ENCODE measurements around the gene DNAJC13. TPM values are rescaled to one million over a fixed set of nuclear protein-coding genes. Genes with fewer than 3 reads are reported as not detected.

The DNAJC13 gene
- total RNA-seq, 1 donor from 2014 or later: 48.5 TPM

GRCh38 chr3:132544130-132544529 lies 126.8 kb downstream of the DNAJC13 start:
- no peaks in the 10 kb centered on the region for H3K36me3 Mint-ChIP-seq (ENCODE audit: unreplicated experiment)
- H3K27ac Mint-ChIP-seq (ENCODE audit: unreplicated experiment): no peak overlapping the region
- H3K4me3 Mint-ChIP-seq (ENCODE audit: unreplicated experiment): no peak overlapping the region
- H3K9me3 Mint-ChIP-seq (ENCODE audit: unreplicated experiment): peaks cover 1% of the 10 kb centered on the region
- TF ChIP-seq, protein P1, sequence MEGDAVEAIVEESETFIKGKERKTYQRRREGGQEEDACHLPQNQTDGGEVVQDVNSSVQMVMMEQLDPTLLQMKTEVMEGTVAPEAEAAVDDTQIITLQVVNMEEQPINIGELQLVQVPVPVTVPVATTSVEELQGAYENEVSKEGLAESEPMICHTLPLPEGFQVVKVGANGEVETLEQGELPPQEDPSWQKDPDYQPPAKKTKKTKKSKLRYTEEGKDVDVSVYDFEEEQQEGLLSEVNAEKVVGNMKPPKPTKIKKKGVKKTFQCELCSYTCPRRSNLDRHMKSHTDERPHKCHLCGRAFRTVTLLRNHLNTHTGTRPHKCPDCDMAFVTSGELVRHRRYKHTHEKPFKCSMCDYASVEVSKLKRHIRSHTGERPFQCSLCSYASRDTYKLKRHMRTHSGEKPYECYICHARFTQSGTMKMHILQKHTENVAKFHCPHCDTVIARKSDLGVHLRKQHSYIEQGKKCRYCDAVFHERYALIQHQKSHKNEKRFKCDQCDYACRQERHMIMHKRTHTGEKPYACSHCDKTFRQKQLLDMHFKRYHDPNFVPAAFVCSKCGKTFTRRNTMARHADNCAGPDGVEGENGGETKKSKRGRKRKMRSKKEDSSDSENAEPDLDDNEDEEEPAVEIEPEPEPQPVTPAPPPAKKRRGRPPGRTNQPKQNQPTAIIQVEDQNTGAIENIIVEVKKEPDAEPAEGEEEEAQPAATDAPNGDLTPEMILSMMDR (IDR thresholded peaks at IDR 0.05; ENCODE audit: partially characterized antibody, unreplicated experiment): no peak
- no peaks in the 10 kb centered on the region for H3K27me3 Mint-ChIP-seq (ENCODE audit: unreplicated experiment)
- DNase-seq: no peak
- no peaks in the 10 kb centered on the region for H3K4me1 Mint-ChIP-seq (ENCODE audit: low read depth, unreplicated experiment)

- Mint-ChIP-seq H3K27me3 (ENCODE audit: unreplicated experiment) (no peaks in the 10 kb centered on the region), H3K36me3 (ENCODE audit: unreplicated experiment) (no peaks in the 10 kb centered on the region)
- DNase-seq: no peak
These were observed 128.2 kb downstream of the DNAJC13 start for GRCh38 chr3:132545471-132545870.

GRCh38 chr3:132549169-132549568 lies 131.9 kb downstream of the DNAJC13 start:
- TF ChIP-seq, protein P1 (IDR thresholded peaks at IDR 0.05; ENCODE audit: partially characterized antibody, unreplicated experiment): no peak
- Mint-ChIP-seq H3K27me3 (ENCODE audit: unreplicated experiment) (no peaks in the 10 kb centered on the region), H3K4me1 (ENCODE audit: low read depth, unreplicated experiment) (no peaks in the 10 kb centered on the region), H3K27ac (ENCODE audit: unreplicated experiment) (no peak overlapping the region), H3K4me3 (ENCODE audit: unreplicated experiment) (no peak overlapping the region), H3K9me3 (ENCODE audit: unreplicated experiment) (peaks cover 1% of the 10 kb centered on the region), H3K36me3 (ENCODE audit: unreplicated experiment) (no peaks in the 10 kb centered on the region)
- no peak for DNase-seq

More at GRCh38 chr3:132545471-132545870, 128.2 kb downstream of the DNAJC13 start:
- Mint-ChIP-seq H3K4me3 (ENCODE audit: unreplicated experiment) (no peak overlapping the region), H3K27ac (ENCODE audit: unreplicated experiment) (no peak overlapping the region), H3K4me1 (ENCODE audit: low read depth, unreplicated experiment) (no peaks in the 10 kb centered on the region), H3K9me3 (ENCODE audit: unreplicated experiment) (peaks cover 1% of the 10 kb centered on the region)
- TF ChIP-seq, protein P1 (IDR thresholded peaks at IDR 0.05; ENCODE audit: partially characterized antibody, unreplicated experiment): no peak

DNA sequence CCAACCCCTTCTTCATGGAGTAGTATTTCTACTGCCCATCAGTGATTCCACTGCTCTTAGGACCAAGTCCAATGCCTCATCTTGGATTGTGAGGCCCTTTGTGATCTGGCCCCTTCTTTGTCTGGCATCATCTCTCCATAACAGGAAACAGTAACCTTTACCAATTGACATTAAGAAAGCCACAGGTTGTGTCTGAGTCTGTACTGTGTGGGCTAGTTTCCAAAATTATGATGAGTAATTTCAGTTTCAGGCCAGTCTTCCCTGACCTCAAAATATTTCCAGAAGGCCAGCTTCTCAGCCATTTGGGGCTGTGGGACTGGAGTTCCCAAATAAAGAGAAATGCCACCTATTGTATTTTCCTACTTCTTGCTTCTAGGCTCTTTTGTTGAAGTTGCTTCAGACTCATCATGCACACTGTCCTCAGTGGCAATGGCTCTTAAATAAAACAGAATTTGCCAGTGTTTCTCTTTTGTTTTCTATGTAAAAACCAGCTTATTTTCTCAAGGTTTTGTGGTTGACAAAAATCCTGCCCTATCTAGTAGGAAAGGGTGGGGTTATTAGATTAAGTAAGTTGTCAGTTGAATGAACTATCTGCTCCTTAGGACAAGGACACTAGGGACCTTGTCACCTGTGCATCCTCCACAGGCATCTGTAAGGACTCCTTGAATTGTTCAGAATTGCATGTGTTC lies 132.7 kb downstream of the DNAJC13 start:
- no peaks in the 10 kb centered on the region for H3K4me1 Mint-ChIP-seq (ENCODE audit: low read depth, unreplicated experiment)
- DNase-seq: no peak
- no peak overlapping the region for H3K4me3 Mint-ChIP-seq (ENCODE audit: unreplicated experiment)
- H3K36me3 Mint-ChIP-seq (ENCODE audit: unreplicated experiment): no peaks in the 10 kb centered on the region
- H3K27ac Mint-ChIP-seq (ENCODE audit: unreplicated experiment): no peak overlapping the region
- no peaks in the 10 kb centered on the region for H3K27me3 Mint-ChIP-seq (ENCODE audit: unreplicated experiment)
- peaks cover 1% of the 10 kb centered on the region for H3K9me3 Mint-ChIP-seq (ENCODE audit: unreplicated experiment)
- TF ChIP-seq, protein P1 (IDR thresholded peaks at IDR 0.05; ENCODE audit: partially characterized antibody, unreplicated experiment): no peak

DNA sequence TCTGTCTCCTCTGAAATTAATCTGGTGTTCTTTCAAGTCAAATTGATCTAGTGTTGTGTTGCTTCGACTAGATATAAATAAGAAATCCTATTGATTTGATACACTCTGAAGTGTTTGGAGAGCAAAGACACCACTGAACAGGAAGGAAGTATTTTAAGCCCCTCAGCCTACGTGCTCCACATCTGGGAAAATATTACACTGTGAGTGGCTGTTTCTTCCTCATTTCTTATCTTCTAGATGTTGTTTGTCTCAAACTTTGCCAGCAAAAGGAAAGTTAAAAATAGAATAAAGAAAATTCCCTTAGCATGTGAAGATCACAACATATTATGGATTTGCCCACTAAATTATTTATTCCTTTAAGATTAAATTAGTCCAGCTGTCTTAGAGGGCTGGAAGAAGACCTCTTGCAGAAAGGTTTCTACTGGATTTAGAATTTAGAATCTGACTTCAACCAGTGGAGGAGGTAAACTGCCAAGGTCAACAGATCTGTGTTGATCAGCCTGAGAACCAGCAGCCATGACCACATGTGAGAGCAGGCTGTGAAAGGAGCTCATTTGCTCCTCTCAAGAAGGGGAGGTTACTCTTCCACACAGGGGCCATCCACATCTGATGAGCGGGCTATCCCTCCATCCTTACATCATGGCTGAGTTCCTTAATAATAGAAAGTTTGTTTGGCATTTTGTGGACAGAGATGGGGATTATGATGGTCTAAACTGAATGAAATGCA lies 133.4 kb downstream of the DNAJC13 start:
- no peak overlapping the region for H3K27ac Mint-ChIP-seq (ENCODE audit: unreplicated experiment)
- DNase-seq: no peak
- no peaks in the 10 kb centered on the region for H3K4me1 Mint-ChIP-seq (ENCODE audit: low read depth, unreplicated experiment)
- H3K36me3 Mint-ChIP-seq (ENCODE audit: unreplicated experiment): no peaks in the 10 kb centered on the region
- TF ChIP-seq, protein P1 (IDR thresholded peaks at IDR 0.05; ENCODE audit: partially characterized antibody, unreplicated experiment): no peak
- H3K9me3 Mint-ChIP-seq (ENCODE audit: unreplicated experiment): peaks cover 1% of the 10 kb centered on the region
- no peaks in the 10 kb centered on the region for H3K27me3 Mint-ChIP-seq (ENCODE audit: unreplicated experiment)
- H3K4me3 Mint-ChIP-seq (ENCODE audit: unreplicated experiment): no peak overlapping the region

Measured in glutamatergic neuron (in vitro differentiated cells).